ENCODE measurements around the gene MNX1.

The MNX1 gene

GRCh38 chr7:157032644-157033482 is 22.4 kb upstream of the MNX1 start:
- DNase-seq: no peak

- no peak for DNase-seq
These were observed 21.7 kb upstream of the MNX1 start for GRCh38 chr7:157032128-157032527.

DNA sequence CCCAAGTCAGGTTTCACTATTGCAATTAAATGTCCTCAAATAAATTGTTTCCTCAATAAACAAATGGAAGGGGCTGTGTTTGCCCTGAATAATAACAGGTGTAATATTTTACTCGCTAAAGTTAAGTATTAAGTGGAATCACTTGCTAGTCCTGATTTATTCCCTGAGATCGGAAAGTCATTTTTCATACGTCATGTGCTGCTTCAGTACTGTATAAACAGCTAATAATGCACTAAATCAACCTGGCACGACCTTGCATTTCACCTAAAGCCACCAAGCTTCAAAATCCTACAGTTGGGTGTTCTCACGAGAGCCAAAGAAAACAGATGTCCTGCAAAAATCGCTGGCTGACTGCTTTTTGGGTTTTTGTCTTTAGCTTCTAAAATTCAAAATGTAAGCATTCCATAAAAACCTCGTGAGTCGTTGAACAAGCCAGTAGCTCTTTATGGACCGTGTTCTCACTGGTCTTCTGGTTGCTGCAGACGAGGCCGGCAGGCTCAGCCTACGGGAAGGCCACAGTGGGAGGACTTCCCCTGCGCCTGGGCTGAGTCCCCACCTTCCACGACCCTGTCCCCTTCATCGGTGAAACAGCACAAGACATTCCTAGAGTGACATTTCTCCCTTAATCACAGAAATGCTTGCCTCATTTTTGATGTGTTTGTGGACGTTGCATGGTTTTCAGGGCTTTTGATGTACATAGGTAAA is 17.9 kb upstream of the MNX1 start:
- DNase-seq: no peak

GRCh38 chr7:157027568-157028198 is 17.2 kb upstream of the MNX1 start:
- no peak for DNase-seq

DNA sequence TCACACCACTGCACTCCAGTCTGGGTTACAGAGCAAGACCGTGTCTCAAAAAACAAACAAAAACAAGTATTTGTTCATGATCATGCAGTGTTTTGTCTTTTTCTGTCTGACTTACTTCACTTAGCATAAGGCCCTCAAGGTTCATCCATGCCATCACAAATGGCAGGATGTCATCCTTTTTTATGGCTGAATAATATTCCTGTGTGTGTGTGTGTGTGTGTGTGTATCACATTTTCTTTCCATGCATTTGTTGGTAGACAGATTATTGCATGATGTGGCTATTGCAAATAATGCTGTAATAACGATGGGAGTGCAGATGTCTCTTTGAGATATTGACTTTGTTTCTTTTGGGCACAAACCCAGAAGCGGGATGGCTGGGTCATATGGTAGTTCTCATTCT is 14.3 kb upstream of the MNX1 start:
- no peak for DNase-seq

DNA sequence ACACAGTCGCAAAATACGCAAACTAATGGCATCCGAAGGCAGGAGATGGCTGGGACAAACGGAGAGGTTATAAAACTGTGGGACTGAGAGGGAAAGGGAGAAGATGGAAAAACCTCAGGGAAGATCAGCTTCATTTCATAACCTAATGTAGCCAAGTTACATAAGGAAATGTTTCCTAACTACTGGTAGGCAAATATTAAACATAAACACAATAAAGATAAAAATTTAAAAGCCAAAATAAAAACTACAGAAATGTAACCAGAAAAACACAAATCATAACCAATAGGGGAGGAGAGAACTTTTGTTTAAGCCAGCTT is 13.1 kb upstream of the MNX1 start:
- no peak for DNase-seq

DNA sequence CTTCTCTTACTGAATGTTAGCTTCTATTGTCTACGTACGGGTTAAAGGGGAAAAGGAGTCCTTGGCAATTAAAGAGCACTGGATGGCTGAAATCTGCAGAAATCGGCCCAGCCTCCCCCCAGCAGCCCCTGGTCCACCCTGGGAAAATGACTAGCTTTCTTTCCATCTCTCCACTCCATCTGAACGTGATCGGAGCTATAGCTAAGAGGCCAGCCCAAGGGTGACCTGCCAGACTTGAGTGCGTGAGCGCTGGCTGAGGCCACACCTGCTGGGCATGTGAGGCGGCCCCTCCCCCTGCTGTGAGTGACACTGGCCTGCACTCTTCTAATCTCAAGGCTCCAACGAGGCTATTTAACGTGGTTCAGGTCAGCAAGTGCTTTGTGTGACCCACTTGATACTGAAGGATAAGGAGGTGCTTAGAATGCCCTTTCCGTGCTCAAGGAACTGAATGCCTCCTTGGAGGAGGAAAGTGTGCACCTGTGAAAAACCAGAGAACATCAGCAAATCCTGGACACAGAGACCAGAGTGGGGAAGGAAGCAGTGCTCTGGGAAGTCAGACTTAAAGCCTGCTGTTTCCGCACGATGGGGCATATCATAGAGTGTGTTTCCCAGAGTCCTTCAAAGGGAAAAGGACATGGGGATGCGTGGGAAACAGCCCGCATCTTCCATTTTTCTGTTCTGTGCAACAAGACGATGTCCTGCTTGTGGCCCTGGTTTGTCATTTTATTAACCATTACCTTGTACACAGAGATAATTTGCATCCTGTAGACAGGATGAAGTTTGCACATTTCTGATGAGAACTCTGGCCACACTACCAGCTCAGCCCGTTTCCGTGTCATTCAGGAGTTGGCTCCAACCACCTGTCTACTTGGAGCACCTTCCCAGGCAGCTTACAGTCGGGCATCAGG is 12.5 kb upstream of the MNX1 start:
- DNase-seq: no peak

GRCh38 chr7:157021871-157022680 is 11.6 kb upstream of the MNX1 start:
- DNase-seq: no peak

- no peak for DNase-seq
These were observed 10.8 kb upstream of the MNX1 start for GRCh38 chr7:157021071-157021870.

- DNase-seq: no peak
These were observed 10.1 kb upstream of the MNX1 start for GRCh38 chr7:157020514-157021070.

- DNase-seq: no peak
These were observed 9.4 kb upstream of the MNX1 start for GRCh38 chr7:157019718-157020451.

DNA sequence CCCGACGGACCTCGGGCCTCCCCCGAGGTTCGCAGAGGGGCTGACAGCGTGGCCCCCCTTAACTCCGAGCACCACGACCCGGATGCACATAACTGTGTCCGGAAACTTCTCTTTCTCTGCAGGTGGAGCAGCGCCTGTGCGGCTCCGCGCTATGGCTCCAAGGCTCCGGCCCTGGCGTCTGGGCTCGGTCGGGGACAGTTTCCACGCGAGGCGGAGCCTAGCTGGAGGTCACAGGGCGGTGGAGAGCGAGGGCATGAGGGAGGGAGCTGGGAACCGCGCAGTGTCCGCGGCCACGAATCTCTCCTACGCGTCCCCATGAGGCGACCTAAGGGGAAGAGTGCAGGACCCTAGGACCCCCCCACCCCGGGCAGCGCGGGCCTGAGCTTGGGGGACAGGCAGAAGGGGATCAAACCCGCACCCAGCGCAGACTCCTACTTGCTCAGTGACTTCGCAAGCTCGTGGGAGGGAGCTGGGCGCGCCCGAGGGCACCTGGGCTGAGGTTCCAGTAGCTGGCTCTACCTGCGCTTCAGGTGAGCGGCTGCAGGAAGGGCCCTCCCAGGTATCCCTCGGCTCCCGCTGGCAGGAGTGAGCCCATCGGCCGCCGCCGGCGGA is 8.6 kb upstream of the MNX1 start:
- no peak for DNase-seq

DNA sequence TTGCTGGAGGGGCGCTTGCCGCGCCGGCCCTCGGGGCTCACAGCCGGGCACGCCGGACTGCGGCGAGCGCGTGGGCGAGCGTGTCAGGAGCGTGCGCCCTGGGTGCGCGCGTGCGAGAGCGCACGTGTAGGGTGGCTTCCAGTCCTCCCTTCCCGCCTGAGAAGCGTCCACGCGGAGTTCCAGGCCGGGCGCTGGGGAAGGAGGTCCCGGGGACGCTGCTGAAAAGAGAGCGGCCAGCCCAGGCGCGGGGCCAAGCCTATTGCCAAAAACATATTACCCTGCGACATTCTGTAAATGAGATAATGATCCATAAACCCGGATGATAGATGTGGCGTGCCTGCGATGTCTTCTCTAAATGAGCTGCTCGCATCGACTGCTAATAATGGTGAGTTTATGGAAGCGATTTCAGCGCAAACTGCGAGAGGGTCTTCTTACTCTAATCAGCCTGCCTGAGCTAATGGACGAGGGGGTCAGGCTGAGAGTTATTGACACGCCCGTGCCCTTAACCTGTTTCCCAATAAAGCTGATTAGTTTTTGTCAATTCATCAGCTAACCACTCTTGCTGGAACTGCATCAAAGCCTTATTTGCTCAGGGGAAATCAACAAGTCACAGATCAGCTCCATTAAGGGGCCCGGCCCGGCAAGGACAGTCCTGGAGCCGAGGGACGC is 8.0 kb upstream of the MNX1 start:
- DNase-seq: no peak

DNA sequence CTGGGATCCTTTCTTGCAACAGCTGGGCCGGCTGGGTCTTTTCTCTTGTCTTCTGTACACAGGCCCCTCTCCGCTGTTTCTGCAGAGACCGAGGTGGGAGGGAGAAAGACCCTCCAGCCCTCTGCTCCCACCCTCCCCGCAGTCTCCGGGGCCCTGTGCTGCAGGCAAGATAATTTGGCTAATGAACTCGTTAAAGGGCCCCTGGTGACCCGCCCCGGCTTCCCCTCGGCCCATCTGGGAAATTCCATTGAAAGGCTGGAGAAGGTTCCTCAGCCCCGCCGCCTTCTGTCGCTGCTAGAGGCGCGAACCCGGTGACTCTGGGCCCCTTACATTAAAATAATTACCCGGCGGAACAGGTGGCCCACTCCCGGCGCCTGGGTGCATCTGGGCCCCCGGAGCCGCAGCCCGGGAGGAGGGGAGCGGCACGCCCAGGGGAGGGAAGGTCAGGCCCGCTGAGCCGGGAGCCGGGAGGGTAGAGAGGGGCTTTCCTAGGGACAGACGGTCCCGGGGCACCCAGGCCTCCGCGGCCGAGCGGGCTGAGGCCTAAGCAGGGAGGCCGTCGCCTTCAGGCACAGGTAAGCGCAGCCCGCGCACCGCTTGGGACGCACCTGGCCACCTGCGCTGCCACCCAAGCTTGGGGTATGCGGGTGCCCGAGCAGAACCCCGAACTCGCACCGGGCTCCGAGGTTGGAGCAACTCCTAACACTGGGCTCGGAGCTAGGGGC is 7.3 kb upstream of the MNX1 start:
- no peak for DNase-seq

DNA sequence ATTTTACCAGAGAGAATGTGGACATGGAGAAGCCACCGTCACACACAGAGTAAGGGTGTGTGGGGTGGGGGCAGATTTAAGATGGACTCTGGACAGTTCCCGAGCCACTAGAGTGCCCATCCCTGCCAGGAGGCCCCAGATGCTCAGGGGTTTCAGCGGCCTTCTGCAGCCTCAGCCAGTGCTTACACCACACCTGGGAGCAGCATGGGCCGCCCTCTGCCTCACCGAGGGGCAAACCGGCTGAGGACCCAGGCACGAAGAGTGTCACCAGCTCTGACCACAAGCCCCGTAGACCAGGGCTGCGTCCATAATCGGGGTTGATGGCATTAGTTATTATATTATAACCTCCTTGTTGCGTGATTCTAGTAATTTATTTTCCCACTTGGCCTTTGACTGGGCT is 6.7 kb upstream of the MNX1 start:
- DNase-seq: no peak

- DNase-seq: no peak
These were observed 6.0 kb upstream of the MNX1 start for GRCh38 chr7:157016352-157017041.

DNA sequence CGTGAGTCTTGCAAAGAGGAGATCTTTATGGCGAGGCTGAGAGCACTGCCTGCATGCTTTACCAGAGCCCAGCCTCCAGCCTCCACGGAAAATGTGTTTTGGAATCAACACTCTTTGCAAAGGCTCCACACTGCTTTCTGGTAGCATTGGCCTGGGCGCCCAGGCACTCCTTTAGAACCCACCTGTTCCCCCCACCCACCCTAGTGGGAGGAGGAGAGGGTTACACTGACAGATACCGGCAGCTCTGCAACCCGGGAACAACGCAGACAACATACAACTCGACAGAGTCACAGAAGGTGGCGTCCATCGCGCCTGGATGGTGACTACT is 5.5 kb upstream of the MNX1 start:
- DNase-seq: no peak

All from SW 1271 (cell line).